Neutrophil (primary cell): Measurements from ENCODE around the gene MYO1B.

Source experiments
- H3K27ac ChIP-seq: fragments of 200-600 bp; sonication (generic); 2 replicates; pipeline ENCODE4 v1.5.1; 2016; ENCODE audit warnings: mild to moderate bottlenecking, moderate library complexity
- H3K27me3 ChIP-seq: fragments of 200-600 bp; sonication (generic); 2 replicates; pipeline ENCODE4 v1.6.0; 2016; ENCODE audit warnings: mild to moderate bottlenecking
- H3K36me3 ChIP-seq: fragments of 200-600 bp; sonication (generic); 2 replicates; pipeline ENCODE4 v1.5.1; 2017
- H3K4me1 ChIP-seq, 2 experiments: fragments of 200-600 bp in 1 of 2; sonication (generic) in 1 of 2; 1 replicate in 1 of 2; 2 replicates in 1 of 2; pipeline versions ENCODE4 v1.5.1 to v1.6.1; 2013 to 2016; ENCODE audit warnings: low read depth in 1 of 2, low read length in 1 of 2, mild to moderate bottlenecking in 1 of 2, moderate library complexity in 1 of 2; ENCODE audit not compliant: control insufficient read depth in 1 of 2, insufficient read depth in 1 of 2
- H3K4me3 ChIP-seq, 2 experiments: fragments of 200-600 bp in 1 of 2; sonication (generic) in 1 of 2; 1 replicate in 1 of 2; 2 replicates in 1 of 2; pipeline ENCODE4 v1.5.1; 2013 to 2016; ENCODE audit warnings: low read depth in 1 of 2, low read length in 1 of 2, mild to moderate bottlenecking in 1 of 2, moderate library complexity in 1 of 2
- H3K9me3 ChIP-seq: fragments of 200-600 bp; sonication (generic); 2 replicates; pipeline ENCODE4 v1.5.1; 2016
- TF ChIP-seq, protein P1 (sequence below): fragments of 200-600 bp; sonication (generic); IDR thresholded peaks from 2 replicates; pipeline ENCODE4 v1.5.1; 2016; ENCODE audit warnings: antibody characterized with exemption

The MYO1B gene

DNA sequence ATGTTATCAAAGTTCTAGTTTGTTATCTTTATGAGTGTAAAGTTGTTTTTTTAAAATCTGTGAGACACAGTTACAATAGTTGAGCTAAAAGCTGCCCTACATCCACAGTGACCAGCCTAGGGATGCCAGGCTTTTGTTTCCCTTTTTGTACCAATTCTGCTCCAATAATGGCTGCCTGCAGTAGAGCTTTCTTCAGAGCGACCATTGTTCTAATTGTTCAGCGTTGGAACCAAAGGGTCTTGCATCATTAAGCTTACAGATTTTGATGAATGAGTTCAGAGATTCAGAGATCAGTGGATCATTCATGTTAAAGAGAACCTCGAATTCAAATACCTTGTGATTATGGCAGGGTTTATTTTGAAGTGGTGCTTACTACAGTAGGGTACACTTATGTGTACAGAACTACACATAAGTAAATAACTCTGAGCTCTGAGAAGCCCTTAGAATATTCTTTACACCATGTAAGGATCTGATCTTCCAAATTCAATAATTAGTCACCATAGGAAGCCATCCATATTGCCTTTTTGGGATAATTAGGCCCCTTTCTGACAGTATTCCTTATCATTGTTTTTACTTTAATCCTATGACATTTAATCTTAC is 157.9 kb downstream of the MYO1B start:
- TF ChIP-seq, protein P1, sequence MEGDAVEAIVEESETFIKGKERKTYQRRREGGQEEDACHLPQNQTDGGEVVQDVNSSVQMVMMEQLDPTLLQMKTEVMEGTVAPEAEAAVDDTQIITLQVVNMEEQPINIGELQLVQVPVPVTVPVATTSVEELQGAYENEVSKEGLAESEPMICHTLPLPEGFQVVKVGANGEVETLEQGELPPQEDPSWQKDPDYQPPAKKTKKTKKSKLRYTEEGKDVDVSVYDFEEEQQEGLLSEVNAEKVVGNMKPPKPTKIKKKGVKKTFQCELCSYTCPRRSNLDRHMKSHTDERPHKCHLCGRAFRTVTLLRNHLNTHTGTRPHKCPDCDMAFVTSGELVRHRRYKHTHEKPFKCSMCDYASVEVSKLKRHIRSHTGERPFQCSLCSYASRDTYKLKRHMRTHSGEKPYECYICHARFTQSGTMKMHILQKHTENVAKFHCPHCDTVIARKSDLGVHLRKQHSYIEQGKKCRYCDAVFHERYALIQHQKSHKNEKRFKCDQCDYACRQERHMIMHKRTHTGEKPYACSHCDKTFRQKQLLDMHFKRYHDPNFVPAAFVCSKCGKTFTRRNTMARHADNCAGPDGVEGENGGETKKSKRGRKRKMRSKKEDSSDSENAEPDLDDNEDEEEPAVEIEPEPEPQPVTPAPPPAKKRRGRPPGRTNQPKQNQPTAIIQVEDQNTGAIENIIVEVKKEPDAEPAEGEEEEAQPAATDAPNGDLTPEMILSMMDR, result no peak
- Histone ChIP-seq H3K9me3 (no peaks in the 10 kb centered on the region), H3K27me3 (no peaks in the 10 kb centered on the region), H3K36me3 (no peaks in the 10 kb centered on the region), H3K4me3 (no peak overlapping the region), H3K27ac (no peak overlapping the region), H3K4me1 (no peaks in the 10 kb centered on the region)

GRCh38 chr2:191404568-191404991 is 159.4 kb downstream of the MYO1B start:
- TF ChIP-seq, protein P1, result no peak
- H3K4me3 ChIP-seq, result no peak overlapping the region
- no peaks in the 10 kb centered on the region for H3K4me1 ChIP-seq
- H3K9me3 ChIP-seq, result no peaks in the 10 kb centered on the region
- no peaks in the 10 kb centered on the region for H3K36me3 ChIP-seq
- H3K27ac ChIP-seq, result no peak overlapping the region
- no peaks in the 10 kb centered on the region for H3K27me3 ChIP-seq

DNA sequence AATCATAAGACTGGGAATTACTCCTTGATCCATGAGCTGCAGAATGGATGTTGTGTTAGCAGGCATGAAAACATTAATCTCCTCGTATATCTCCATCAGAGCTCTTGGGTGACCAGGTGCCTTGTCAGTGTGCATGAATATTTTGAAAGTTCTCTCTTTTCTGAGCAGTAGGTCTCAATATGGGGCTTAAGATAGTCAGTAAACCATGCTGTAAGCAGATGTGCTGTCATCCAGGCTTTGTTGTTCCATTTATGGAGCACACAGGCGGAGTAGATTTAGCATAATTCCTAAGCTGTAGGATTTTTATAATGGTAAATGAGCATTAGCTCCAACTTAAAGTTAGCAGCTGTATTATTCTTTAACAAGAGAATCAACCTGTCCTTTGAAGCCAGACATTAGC is 160.3 kb downstream of the MYO1B start:
- Histone ChIP-seq H3K27ac (no peak overlapping the region), H3K9me3 (no peaks in the 10 kb centered on the region), H3K27me3 (no peaks in the 10 kb centered on the region), H3K36me3 (no peaks in the 10 kb centered on the region), H3K4me3 (no peak overlapping the region), H3K4me1 (no peaks in the 10 kb centered on the region)
- TF ChIP-seq, protein P1, result no peak

- Histone ChIP-seq H3K27me3 (no peaks in the 10 kb centered on the region), H3K4me1 (no peaks in the 10 kb centered on the region), H3K4me3 (no peak overlapping the region), H3K27ac (no peak overlapping the region), H3K36me3 (no peaks in the 10 kb centered on the region), H3K9me3 (no peaks in the 10 kb centered on the region)
- TF ChIP-seq, protein P1, result no peak
Measured at GRCh38 chr2:191410646-191411436, 165.6 kb downstream of the MYO1B start.

- H3K4me3 ChIP-seq, result no peak overlapping the region
- no peaks in the 10 kb centered on the region for H3K36me3 ChIP-seq
- H3K9me3 ChIP-seq, result no peaks in the 10 kb centered on the region
- H3K27ac ChIP-seq, result no peak overlapping the region
- H3K4me1 ChIP-seq, result no peaks in the 10 kb centered on the region
- no peaks in the 10 kb centered on the region for H3K27me3 ChIP-seq
- TF ChIP-seq, protein P1, result no peak
Measured at GRCh38 chr2:191411472-191411871, 166.3 kb downstream of the MYO1B start.
